GM21367 (cell line): ENCODE data around the gene DLG2.
A peak's percentile ranks its signal among the peaks of the same experiment; 100 is the strongest.

Source experiments
- ATAC-seq: cut with Tn5 transposase; IDR thresholded peaks from one replicate; pipeline ENCODE4 v1.9.1; 2021; ENCODE audit not compliant: unreplicated experiment

DLG2 gene

DNA sequence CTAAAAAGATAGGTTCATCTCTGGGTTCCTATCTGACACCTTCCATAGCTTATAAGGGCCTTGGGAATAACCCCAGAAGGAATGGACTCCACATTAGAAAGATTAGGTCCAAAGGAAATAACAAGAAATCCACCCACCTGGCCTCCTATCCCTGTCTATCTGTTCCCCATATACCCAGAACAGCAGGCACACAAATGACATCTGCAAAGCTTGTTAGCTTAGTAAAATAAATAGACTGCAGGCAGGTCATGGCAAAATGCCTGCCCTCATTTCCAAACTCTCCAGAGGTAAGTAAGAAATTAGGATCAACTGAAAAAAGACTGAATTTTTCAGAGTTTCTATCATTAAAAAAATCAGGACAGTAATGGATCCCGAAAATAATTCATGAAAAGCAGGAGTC, 489.5 kb downstream of the DLG2 start:
- ATAC-seq, result no peak

DNA sequence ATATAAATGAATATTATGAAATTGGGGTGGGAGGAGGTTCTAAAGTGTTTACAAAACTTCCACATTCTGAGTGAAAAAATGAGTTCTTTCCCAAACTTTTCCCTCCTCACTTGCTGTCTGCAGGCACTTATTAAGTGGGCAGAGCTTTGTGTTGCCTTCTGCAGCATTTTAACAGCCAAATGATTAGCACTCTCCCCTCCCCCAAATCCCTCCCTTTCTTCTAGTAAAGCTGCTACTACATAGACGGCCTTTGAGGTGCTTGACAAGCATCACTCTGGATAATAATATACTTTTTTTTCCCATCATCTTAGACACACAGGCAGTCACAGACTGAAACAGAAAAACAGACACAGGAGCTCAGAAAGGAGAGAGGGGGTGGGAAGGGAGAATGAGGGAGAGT, 493.5 kb downstream of the DLG2 start:
- ATAC-seq, result no peak

DNA sequence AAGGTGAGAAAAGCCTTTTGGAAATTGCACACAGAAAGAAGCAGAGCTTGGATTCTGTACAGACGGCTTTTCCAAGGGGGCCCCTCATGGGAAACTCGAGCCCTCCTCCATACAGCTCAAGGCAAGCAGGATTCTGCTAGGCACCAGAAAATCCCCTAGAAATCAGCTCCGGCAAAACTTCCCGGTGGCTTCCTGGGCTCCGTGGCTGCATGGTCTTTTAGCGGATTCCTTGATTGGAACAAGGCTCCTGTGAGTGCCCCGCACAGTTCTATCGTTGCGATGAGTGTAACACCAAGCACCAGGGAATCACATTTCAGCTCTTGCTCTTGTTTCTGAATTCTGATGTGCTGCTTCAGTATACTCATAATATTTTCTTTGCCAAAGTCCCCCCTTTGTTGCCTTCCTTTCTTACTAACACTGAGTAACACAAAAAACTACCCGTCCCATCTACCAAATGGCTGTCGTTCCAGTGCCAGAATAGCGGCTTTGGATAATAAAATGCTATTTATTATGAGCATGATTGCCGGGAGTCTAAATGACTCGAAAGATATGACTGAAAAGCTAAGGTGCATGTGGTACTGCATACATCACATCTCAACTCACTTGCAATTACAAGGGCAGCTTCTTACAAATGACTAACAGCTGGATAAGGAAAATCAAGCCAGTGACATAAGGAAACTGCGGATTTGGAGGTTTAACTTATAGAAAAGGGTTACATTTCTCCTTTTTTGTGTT, 494.1 kb downstream of the DLG2 start:
- no peak for ATAC-seq

- ATAC-seq, result no peak
These were observed 499.8 kb downstream of the DLG2 start for GRCh38 chr11:85127349-85127748.

DNA sequence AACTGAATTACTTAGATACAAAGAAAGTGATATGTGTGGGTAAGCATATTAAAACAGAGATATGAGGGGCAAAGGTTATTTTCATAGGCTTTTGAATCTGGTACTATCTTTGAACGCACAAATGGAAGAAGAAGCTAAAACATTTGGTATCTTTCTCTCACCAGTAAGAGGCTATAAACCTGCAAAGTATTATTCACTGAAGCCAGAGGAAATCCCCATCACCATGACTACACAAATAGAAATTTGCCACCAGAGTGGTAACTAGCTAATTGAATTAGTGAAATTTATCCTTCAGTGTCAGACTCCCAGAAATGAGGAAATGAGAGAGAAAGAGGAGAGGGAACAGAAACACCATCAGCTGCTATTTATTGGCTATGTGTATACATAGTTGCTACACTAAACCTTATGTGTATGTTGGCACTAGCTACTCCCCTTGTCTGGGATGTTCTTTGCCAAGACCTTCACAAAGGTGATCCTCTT, 503.4 kb downstream of the DLG2 start:
- peak; percentile 96 for ATAC-seq

GRCh38 chr11:85118151-85118550, 509.0 kb downstream of the DLG2 start:
- ATAC-seq, result no peak

GRCh38 chr11:85115798-85116197, 511.3 kb downstream of the DLG2 start:
- ATAC-seq, result no peak

DNA sequence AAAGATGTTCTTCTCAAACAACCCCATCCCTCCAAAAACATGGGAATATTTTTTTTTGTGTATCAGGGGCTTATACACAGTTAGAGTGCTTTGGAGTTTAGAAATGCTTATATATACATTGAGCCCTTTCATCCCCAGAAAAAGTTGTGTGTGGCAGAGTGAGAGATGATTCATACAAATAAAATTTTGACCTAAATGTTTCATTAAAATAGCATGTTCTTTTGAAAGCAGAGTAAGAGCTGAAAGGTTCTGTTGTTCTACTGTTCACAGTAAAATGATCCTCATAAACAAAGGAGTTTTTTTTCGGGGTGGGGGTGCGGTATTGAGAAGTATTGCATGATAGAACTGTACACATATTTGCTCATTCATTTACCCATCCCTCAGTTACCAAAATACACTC, 512.4 kb downstream of the DLG2 start:
- no peak for ATAC-seq

DNA sequence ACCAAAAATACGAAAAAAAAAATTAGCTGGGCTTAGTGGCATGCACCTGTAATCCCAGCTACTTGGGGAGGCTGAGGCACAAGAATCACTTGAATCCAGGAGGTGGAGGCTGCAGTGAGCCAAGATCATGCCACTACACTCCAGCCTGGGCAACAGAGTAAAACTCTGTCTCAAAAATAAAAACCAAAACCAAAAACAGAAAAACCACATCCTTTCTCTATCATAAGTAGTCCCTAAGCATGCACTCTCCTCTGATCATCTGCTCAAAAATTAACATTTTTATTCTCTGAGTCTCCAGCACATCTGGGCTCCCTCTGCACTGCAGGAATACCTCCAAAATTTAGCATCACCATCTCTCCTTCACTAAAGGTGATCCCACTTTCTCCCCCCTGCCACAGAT, 516.9 kb downstream of the DLG2 start:
- ATAC-seq, result peak; percentile 84

- peak; percentile 75 for ATAC-seq
These were observed 518.0 kb downstream of the DLG2 start for GRCh38 chr11:85109141-85109540.

GRCh38 chr11:85105868-85106267, 521.3 kb downstream of the DLG2 start:
- no peak for ATAC-seq

- no peak for ATAC-seq
These were observed 527.6 kb downstream of the DLG2 start for GRCh38 chr11:85099522-85099921.

GRCh38 chr11:85098996-85099395, 528.1 kb downstream of the DLG2 start:
- no peak for ATAC-seq

- peak; percentile 62 for ATAC-seq
These were observed 530.2 kb downstream of the DLG2 start for GRCh38 chr11:85096939-85097338.

DNA sequence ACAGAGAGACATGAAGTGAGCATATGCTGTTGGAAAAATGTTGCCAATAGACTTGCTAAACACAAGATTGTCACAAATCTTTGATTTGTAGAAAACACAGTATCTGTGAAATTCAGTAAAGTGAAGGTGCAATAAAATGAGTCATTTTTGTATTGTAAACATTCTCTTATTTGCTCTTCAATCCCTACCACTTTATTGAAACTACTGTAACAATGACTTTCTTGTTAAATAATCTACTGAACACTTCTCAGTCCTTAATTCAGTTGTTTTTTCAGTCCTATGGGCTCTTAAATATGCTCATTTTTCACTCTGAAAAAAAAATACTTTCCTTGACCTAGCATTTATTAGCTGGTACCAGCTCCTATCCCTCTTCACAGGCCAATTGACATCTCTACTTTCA, 531.9 kb downstream of the DLG2 start:
- no peak for ATAC-seq

DNA sequence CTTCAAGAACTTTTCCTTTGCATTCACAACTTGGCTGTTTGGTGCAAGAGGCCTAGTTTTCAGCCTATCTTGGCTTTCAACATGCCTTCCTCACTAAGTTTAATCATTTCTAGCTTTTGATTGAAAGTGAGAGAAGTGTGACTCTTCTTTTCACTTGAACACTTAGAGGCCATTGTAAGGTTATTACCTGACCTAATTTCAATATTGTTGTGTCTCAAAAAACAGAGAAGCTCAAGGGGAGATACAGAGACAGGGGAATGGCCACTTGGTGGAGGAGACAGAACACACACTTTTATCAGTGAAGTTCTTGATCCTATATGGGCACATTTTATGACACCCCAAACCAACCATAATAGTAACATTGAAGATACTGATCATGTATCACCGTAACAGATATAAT, 532.3 kb downstream of the DLG2 start:
- no peak for ATAC-seq

DNA sequence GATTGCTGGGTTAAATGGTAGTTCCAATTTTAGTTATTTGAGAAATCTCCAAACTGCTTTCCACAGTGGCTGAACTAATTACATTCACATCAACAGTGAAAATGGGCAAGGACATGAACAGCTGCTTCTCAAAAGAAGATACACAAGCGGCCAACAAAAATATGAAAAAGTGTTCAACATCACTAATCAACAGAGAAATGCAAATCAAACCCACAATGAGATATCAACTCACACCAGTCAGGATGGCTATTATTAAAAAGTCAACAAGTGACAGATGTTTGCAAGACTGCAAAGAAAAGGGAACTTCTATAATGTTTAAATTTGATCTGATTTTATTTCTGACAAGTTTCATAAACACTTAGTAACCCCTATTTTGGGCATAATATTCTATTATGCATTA, 537.5 kb downstream of the DLG2 start:
- ATAC-seq, result peak; percentile 48

DNA sequence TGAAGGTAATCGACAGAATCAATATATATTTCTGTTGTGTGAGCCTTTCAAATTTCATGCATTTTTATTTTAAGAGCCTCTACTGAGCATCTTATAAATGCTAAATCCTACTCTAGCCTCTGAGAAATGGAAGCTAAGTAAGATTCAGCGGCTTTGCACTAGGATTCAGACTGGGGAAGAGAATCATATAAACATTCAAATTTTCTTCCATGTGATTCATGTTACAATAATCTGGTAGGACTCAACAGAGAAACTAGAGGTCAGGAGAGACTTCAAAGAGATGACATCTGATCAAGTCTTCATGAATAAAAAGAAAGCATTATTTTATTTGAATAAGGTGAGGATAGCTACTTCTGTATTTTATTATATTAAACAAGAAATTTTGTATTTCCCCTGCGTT, 538.9 kb downstream of the DLG2 start:
- ATAC-seq, result no peak

- no peak for ATAC-seq
These were observed 540.5 kb downstream of the DLG2 start for GRCh38 chr11:85086504-85087284.

DNA sequence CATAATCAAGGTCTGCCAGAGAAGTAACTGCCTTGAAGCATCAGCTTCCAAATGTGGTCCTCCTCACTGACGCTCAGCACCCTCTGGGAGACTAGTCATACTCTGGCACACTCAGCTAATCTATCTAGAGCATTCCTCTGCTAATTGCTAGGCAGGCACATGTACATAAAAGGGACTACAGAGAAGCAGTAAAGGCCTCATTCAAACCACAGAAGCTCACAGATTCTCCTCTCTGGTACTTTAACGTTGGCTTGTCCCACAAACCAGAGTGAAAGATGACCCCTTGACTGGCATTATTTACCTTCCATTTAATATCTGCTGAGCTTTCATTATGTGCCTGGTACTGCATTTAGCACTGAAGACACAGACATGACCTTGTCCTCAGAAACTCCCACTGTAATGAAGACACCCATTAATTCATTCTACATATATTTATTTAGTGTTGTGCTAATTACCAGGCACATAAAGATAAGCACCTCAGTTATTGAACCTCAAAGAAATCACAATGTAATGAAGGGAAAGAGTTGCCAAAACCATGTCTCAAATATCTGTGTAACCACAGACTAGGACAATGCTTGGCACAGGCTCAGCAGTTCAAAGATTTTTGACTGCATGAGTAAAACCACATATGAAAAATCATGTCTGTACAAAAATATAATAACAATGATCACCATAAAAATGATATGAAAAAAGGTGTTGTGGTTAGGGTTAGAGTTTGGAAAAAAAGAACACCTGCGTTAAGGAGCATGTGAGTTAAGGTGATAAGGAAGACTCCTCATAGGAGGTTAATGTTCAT, 550.4 kb downstream of the DLG2 start:
- ATAC-seq, result no peak

GRCh38 chr11:85062659-85063058, 564.5 kb downstream of the DLG2 start:
- peak; percentile 99 for ATAC-seq

- ATAC-seq, result no peak
These were observed 574.5 kb downstream of the DLG2 start for GRCh38 chr11:85052636-85053035.
